ENCODE data around the gene SLC49A3. TPM values are rescaled to one million over a fixed set of nuclear protein-coding genes. Genes with fewer than 3 reads are reported as not detected.

SLC49A3 gene
- total RNA-seq, 1 donor from 2014 or later: 19.9 TPM

GRCh38 chr4:654871-655463, 34.0 kb downstream of the SLC49A3 start:
- Mint-ChIP-seq H3K36me3 (ENCODE audit: low read depth, unreplicated experiment) (peaks cover 12% of the 10 kb centered on the region), H3K4me3 (ENCODE audit: unreplicated experiment) (no peak overlapping the region), H3K4me1 (ENCODE audit: unreplicated experiment) (no peaks in the 10 kb centered on the region), H3K27ac (ENCODE audit: unreplicated experiment) (no peak overlapping the region), H3K27me3 (ENCODE audit: unreplicated experiment) (peaks cover 16% of the 10 kb centered on the region), H3K9me3 (ENCODE audit: unreplicated experiment) (peaks cover 3% of the 10 kb centered on the region)
- TF ChIP-seq CTCF (IDR thresholded peaks at IDR 0.05; ENCODE audit: unreplicated experiment): no peak
- DNase-seq (ENCODE audit: low spot score): no peak

GRCh38 chr4:654503-654845, 34.5 kb downstream of the SLC49A3 start:
- DNase-seq (ENCODE audit: low spot score): no peak

GRCh38 chr4:653831-654502, 35.0 kb downstream of the SLC49A3 start:
- DNase-seq (ENCODE audit: low spot score): no peak
- no peaks in the 10 kb centered on the region for H3K4me1 Mint-ChIP-seq (ENCODE audit: unreplicated experiment)
- H3K4me3 Mint-ChIP-seq (ENCODE audit: unreplicated experiment): no peak overlapping the region
- peaks cover 5% of the 10 kb centered on the region for H3K36me3 Mint-ChIP-seq (ENCODE audit: low read depth, unreplicated experiment)
- no peak for TF ChIP-seq CTCF (IDR thresholded peaks at IDR 0.05; ENCODE audit: unreplicated experiment)
- peaks cover 3% of the 10 kb centered on the region for H3K9me3 Mint-ChIP-seq (ENCODE audit: unreplicated experiment)
- H3K27ac Mint-ChIP-seq (ENCODE audit: unreplicated experiment): no peak overlapping the region
- H3K27me3 Mint-ChIP-seq (ENCODE audit: unreplicated experiment): peaks cover 16% of the 10 kb centered on the region

More at GRCh38 chr4:654503-654845, 34.5 kb downstream of the SLC49A3 start:
- peaks cover 8% of the 10 kb centered on the region for H3K36me3 Mint-ChIP-seq (ENCODE audit: low read depth, unreplicated experiment)
- H3K9me3 Mint-ChIP-seq (ENCODE audit: unreplicated experiment): peaks cover 3% of the 10 kb centered on the region
- no peaks in the 10 kb centered on the region for H3K4me1 Mint-ChIP-seq (ENCODE audit: unreplicated experiment)
- no peak overlapping the region for H3K27ac Mint-ChIP-seq (ENCODE audit: unreplicated experiment)
- H3K4me3 Mint-ChIP-seq (ENCODE audit: unreplicated experiment): no peak overlapping the region
- peaks cover 16% of the 10 kb centered on the region for H3K27me3 Mint-ChIP-seq (ENCODE audit: unreplicated experiment)
- TF ChIP-seq CTCF (IDR thresholded peaks at IDR 0.05; ENCODE audit: unreplicated experiment): no peak

GRCh38 chr4:653080-653821, 35.7 kb downstream of the SLC49A3 start:
- DNase-seq (ENCODE audit: low spot score): no peak
- peaks cover 5% of the 10 kb centered on the region for H3K36me3 Mint-ChIP-seq (ENCODE audit: low read depth, unreplicated experiment)
- TF ChIP-seq CTCF (IDR thresholded peaks at IDR 0.05; ENCODE audit: unreplicated experiment): no peak
- H3K9me3 Mint-ChIP-seq (ENCODE audit: unreplicated experiment): peaks cover 3% of the 10 kb centered on the region
- no peak overlapping the region for H3K4me3 Mint-ChIP-seq (ENCODE audit: unreplicated experiment)
- H3K4me1 Mint-ChIP-seq (ENCODE audit: unreplicated experiment): no peaks in the 10 kb centered on the region
- H3K27me3 Mint-ChIP-seq (ENCODE audit: unreplicated experiment): peaks cover 16% of the 10 kb centered on the region
- H3K27ac Mint-ChIP-seq (ENCODE audit: unreplicated experiment): peak overlapping the region; percentile 52
